GM19324 (cell line): ENCODE results near the gene FZR1.

Source experiments
- ATAC-seq: cut with Tn5 transposase; IDR thresholded peaks from one replicate; pipeline ENCODE4 v1.9.1; 2021; ENCODE audit warnings: mild to moderate bottlenecking, moderate library complexity; ENCODE audit not compliant: unreplicated experiment, low FRiP score

The FZR1 gene

DNA sequence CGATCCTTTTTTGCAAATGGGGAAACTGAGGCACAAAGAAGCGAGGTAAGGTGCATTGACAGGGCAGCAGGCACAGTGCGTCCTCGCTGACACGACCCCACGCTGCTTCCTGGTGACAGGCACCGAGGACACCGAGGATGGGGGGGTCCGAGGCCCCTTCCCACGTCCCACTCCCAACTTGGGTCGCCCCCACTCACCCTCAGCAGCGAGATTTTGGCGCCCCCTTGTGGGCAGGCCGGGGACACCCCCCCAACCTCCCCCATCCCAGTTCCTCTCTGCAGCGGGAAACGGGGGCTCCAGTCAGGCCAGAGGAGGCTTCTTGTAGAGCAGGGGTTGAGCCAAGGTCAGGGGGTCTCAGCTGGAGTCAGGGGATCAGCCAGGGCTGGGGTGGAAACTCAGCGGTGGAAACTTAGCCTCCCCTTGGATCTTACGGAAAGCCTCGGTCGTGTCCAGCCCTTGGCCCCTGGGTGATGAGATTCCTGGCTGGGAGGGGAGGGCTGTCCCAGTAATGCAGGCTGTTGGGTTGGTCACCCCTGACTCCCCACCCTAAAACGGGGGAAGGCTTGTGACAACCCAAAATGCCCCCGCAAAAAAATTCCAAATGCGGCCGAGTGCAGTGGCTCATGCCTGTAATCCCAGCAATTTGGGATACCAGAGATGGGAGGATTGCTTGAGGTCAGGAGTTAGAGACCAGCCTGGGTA lies 34.0 kb upstream of the FZR1 start:
- no peak for ATAC-seq

DNA sequence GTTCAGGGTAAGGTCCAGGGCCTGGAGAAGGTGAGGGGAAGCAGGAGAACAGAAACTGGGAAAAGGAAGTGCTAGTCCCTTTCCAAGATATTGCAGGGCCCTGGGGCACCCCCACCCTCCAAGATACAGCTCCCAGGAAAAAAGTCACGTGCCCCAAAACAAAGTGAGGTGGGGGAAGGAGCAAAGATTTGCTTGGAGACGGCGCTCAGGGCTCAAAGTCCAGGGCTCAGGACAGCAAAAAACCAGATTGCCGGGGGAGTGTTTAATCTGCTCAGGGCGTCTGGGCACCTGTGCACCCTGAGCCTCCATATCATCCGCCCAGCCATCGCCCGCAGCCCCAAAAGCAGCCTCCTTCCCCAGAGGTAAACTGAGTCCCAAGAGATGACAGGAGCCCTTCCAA lies 32.1 kb upstream of the FZR1 start:
- no peak for ATAC-seq

DNA sequence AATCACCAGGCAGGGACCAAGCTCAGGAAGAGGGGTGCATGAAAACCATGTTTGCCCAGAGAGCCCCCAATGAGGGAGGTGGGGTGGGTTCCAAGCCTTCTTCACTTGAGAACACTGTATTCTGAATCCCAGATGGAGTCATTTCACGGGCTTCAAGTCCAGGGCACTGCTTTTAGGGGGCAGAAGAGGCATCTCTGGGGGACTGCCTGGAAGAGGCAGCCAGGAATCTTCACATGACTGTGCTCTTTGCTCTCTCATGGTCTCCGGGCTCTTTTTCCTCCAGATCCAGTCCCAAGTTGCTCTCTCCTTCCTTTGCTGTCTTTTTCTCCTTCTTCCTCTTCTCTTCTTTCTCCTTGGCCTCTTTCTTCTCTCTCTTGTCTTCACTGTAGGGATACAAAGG lies 31.5 kb upstream of the FZR1 start:
- no peak for ATAC-seq

DNA sequence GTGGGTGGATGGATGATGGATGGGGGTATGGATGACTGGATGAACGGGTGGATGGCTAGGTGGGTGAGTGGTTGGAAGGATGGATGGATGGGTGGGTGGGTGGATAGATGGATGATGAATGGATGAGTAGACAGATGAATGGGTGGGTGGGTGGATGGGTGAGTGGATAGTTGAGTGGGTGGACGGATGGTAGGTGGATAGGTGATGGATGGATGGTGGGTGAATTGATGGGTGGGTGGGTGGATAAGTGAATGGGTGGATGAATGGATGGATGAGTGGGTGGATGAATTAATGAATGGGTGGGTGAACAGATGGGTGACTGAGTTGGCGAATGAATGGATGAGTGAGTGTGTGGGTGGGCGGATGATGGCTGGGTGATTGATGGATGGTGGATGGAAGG lies 30.7 kb upstream of the FZR1 start:
- ATAC-seq = no peak

DNA sequence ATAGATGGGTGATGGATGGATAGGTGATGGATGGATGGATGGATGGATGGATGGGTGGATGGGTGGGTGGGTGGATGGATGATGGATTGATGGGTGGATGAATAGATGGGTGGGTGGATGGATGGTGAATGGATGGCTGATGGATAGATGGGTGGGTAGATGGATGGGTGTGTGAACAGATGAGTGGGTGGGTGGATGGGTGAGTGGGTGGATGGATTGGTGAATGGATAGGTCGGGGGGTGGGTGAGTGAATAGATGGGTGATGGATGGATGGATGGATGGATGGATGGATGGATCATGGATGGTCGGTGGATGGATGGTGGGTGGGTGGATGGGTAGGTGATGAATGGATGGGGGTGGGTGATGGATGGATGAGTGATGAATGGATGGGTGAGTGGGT lies 29.3 kb upstream of the FZR1 start:
- no peak for ATAC-seq

DNA sequence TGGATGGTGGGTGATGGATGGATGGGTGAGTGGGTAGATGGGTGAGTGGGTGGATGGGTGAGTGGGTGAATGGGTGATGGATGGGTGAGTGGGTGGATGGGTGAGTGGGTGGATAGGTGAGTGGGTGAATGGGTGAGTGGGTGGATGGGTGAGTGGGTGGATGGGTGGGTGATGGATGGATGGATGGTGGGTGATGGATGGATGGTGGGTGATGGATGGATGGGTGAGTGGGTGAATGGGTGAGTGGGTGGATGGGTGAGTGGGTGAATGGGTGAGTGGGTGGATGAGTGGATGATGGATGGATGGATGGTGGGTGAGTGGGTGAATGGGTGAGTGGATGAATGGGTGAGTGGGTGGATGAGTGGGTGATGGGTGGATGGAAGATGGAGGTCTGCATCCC lies 28.6 kb upstream of the FZR1 start:
- no peak for ATAC-seq

DNA sequence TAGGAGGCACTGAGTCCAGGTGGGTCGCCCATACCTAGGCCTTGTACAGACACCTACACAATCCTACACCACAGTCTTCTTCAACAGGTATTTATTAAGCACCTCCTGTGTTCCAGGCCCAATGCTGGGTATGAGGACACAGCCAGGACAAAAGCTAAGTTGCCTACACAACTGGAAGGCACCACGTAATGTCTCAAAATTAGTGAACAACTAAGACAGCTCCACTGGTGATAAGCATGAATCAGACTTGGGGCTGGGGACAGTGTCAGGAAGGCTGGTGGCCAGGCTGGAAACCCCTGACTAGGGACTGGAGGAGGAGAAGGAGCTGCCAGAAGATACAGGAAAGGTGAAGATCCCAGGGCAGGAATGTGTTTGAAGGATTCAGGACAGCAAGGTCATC lies 28.2 kb upstream of the FZR1 start:
- ATAC-seq = no peak

DNA sequence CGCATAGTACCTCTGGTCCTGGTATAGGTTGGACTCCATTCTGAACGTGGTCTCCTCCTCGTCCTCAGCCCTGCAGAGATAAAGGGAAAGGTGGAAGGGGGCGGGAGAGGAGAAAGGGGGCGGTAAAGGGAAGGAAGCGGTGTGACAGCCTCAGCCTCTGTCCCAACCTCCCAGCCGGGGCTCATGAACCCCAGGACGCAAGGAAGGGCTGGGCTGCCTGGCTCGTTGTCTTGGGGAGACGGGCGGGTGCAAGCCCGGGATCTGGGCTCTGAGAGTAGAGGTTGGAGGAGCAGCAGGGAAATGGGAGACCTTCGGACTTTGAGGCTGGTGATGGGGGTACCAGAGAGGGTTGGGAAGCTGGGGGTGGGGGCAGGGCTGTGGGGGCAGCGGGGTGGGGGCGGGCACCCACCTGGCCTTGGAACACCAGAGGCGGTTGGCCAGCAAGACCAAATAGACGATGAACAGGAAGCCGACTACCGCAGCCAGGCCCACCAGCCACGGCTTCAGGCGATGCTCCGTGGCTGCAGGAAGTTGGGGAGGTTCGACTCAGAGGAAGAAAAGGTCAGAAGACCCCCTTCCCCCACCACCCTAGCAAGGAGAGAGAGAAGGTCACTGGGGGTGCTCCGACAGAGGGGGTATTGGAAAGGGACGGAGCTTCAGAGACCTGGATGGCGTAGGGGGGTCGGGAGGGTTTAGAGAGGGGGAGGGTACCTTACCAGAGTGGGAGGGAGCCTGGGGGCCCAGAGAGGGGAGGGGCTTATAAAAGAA lies 27.5 kb upstream of the FZR1 start:
- no peak for ATAC-seq

DNA sequence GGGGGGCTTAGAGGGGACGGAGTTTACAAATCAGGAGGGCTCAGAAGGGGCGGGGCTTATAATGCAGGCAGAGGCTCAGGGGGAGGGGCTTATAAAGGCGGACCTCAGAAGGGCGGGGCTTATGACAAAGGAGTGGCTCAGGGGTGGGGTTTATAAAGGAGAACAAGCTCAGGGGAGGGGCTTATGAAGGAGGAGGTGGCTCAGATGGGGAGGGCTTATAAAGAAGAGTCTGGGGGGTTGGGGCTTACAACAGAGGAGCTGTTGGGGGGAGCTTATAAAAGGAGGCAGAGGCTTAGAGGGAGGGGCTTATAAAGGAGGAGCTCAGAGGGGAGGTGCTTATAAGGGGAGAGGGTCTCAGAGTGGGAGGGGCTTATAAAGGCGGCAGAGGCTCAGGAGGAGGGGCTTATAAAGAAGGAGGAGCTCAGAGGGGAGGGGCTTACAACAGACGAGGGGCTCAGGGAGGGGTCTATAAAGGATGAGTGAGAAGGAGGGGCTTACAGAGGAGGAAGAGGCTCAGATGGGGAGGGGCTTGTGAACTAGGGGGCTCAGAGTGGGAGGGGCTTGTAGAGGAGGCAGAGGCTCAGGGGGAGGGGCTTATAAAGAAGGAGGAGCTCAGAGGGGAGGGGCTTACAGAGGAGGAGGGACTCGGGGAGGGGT lies 26.8 kb upstream of the FZR1 start:
- ATAC-seq = no peak

DNA sequence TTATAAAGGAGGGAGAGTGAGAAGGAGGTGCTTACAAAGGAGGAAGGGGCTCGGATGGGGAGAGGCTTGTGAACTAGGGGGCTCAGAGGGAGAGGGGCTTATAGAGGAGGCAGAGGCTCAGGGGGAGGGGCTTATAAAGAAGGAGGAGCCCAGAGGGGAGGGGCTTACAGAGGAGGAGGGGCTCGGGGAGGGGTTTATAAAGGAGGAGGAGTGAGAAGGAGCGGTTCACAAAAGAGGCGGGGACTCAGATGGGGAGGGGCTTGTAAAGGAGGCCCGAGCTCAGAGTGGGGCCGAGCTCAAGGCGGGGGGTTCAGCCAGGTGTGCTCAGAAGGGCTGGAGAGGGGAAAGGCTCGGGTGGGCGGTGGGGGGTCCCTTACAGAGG lies 26.3 kb upstream of the FZR1 start:
- ATAC-seq = no peak

DNA sequence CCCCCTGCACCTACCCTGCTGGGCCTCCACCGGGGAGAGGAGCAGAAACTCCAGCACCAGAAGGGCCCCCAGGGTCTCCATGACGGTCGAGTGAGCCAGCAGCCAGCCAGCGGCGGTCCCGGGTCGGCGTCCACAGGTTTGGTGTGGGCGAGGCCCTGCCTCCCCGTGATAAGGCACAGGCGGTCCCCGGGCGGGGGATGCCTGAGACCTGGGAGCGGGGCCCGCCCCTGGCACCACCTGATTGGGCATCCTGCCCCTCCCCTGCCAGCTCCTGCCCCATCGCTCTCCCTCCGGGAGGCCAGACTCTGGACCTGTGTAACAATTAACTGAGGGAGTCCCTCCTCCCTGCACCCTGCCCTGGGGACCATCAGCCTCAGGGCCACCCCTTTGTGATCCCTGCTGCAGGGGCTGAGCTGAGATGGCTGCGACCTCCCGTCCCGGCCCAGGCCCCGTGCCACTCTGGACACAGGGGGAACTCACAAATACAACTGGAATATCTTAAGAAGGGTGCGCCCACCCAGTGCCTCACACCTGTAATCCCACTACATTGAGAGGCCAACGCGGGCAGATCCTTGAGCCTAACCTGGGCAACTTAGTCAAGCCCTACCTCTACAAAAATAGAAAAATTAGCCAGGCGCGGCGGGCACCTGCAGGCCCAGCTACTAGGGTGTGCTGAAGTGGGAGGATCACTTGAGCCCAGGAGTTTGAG lies 25.6 kb upstream of the FZR1 start, which contains the start of gene SMIM24:
Gene SMIM24 (minus strand): TSS at position 143 of the 709 bp plus-strand sequence. CDS start 62 bp downstream, at position 81.
- no peak for ATAC-seq

DNA sequence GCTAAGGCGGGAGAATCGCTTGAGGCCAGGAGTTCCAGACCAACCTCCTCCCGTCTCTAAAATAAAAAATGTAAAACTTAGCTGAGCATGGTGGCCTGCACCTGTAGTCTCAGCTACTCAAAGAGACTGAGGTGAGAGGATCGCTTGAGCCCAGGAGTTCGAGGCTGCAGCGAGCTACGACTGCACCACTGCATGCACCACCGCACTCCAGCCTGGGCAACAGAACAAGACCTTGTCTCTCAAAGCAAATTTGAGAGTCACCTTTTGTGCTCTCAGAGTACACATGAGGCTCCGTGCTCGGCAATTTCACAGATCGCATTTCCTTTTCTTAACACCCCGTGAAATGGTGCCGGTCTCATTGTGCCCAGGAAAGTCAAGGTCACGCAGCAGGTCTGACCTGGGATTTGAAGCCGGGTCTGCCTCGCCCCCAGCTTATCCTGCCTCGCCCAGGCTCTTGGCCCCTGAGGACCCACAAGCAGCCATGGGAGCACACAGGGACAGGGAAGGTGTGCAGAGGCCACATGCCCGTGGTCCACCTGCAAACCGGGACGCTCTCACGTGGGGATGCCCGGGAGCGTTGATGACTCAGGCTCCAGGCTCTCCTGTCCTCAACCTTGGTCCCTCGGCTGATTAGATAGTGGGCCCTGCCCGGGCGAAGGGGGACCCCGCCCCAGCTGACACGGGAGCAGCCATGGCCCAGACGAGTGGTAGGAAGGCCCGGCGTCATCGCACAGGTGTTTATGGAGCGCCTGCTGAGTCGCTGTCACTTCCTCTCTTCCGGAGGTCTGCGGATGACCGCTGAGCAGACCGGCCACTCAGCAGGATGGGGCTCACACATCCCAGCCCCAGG lies 24.6 kb upstream of the FZR1 start:
- no peak for ATAC-seq

DNA sequence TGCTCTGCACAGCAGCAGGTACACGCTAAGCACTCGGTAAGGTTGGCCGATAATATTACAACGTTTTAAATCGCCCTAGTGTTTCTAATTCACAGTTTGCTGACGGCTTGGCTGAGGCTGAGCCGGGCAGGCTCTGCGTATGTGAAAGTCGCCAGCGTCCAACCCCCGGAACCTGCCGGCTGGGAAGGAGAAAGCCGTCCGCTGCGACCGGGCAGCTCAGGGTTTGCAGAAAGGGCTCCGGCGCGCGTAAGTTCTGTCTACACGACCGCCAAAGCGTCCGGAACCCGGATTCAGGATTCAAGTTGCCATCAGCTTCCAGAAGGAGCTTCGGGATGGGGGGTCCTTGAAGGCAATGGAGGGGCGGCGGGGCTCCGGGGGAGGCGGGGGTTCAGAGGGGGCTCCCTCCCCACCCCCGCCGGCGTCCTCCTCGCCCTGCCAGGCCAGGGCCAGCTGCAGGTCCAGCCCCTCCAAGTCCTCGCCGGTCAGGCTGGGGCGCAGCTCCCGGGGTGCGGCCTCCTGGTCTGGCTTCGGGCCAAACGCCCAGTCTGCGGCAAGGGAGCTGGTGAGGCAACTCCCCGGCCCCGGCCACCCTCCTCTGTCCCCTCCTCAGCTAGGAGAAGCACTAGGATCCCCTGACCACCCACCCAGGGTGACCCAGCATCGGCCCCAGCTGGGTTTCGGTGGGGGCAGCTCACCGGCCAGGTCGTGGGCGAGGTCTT lies 23.4 kb upstream of the FZR1 start:
- no peak for ATAC-seq

DNA sequence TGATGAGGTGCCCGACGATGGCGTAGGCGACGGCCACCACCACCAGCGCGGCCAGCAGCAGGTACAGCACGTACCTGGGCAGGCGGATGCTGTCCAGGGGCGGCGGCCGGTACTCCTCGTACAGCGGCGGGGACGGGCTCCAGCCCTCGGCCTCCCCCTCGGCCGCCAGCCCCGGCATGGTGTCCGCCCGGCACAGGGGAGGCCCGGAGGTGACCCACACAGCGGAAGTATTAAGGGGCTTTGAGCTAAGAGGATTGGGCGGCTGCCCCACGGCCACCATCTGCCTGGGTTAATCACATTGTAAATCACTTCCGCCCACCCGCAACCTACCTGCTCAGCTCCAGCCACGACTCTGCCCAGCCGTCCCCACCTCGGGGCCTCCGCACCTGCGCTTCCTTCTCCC lies 22.9 kb upstream of the FZR1 start, which contains the start of gene SMIM44:
Gene SMIM44 (minus strand): TSS at position 216 of the 403 bp plus-strand sequence. CDS start 38 bp downstream, at position 178.
- ATAC-seq = no peak

DNA sequence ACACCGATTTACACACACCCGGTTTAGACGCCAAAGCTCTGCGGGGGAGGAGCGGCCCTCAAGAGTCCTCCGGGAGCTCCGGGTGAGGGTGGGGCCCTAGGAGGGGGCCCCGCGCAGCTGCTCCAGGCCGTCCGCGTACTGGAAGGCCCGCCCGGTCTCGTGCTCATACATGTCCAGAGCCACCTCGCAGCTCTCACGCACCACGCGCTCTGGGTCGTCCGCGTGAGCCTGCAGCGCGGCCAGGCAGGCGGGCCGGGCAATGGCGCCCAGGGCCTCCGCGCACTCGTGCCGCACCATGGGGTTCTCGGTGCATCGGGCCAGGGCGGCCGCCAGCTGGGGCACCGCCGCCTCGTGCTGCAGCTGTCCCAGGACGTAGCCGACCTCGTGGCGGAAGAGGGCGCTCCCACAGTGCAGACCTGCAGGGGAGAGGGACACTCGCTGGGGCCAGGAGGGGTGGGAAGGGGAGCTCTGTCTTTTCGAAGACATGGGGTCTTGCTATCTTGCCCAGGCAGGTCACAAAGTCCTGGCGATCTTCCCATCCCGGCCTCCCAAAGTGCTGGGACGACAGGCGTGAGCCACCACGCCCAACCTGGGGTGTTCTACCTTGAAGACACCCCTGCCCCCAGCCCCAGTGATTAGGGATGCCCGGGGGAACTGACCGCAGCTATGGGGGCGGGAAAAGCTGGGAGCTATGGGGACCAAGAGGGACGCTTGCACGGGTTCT lies 14.6 kb upstream of the FZR1 start:
- ATAC-seq = no peak

DNA sequence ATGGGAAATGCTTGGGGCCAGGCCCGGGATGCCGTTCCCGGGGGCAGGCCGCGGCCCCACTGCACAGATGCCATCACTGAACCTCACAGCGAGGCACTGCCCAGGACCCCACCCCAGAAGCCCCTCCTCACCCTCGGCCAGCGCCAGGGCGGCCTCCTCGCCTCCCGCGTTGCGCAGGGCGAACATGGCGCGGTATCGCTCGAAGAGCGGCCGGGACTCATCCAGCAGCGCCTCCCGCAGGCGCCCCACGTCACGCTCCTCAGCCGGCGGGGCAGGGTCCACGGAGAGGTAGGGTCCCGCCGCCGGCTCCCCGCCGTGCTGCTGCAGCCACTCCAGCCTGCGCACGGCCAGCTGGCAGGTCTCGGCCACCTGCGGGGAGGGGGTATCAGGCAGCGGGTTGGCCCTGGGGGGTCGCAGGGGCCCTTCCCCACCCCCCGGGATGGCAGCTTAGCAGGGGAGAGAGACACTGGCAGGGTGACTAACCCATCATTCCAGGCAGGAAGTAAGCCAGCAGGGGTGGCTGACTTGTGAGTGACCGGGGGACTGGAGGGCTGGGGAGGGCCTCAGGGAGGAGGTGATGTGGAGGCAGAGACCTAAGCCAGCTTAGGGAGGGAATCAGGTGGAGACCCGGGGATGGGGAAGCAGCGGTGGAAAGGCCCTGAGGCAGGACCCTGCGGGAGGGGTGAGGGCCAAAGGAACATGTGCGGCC lies 13.8 kb upstream of the FZR1 start:
- ATAC-seq = no peak

DNA sequence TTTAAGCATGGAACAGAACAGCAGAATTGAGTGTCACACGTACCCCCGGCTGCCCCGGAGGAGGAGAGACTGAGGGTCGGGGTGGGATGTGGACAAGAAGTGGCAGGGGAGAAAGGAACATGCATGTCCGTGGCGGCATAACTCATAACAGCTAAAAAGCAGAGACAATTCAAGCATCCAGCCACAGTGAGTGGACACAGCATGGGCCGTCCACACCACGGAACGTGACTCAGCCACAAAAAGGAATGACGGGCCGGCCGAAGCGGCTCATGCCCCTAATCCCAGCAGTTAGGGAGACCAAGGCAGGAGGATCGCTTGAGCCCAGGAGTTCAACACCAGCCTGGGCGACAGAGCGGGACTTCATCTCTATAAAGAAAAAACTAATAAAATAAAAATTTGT lies 13.2 kb upstream of the FZR1 start:
- no peak for ATAC-seq

DNA sequence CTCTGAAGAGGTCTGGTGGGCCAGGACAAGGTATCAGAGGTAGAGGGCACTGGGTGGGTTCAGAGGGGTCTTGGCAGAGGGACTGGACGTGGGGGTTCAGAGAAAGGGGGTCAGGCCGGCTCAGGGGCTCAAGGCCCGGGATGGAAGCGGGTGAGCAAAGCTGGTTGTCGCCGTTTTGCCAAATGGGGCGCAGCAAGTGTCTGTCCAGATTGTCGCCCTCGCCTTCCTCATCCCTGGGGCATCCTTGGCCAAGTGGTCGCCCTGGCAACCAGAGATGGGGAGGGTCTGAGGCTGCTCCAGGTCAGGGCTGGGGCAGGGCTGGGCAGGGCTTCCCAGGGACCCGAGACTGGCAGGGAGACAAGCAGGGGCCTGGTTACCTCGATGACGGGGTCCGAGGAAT lies 12.5 kb upstream of the FZR1 start:
- ATAC-seq = no peak
